Astrocyte of the spinal cord (primary cell): ENCODE results near the gene CABLES2.

Experiments
- DNase-seq: peaks from one replicate; pipeline ENCODE4 v3.0.0; 2011; ENCODE audit warnings: low read depth, low spot score
- H3K4me3 ChIP-seq: 2 replicates; pipeline ENCODE4 v1.5.1; 2011; ENCODE audit warnings: low read depth, mild to moderate bottlenecking, low read length, moderate library complexity
- in situ Hi-C: cut with HindIII; loops from 2 replicates; pipeline ENCODE4 v1.10.0; 2017; ENCODE audit warnings: low sequenced_read_pairs
- TF ChIP-seq, protein P1 (sequence below): IDR thresholded peaks from 2 replicates; pipeline ENCODE4 v1.5.1; 2012; ENCODE audit warnings: low read depth, mild to moderate bottlenecking, low read length, inconsistent platforms

CABLES2 gene

GRCh38 chr20:62381842-62382241, 25.2 kb downstream of the CABLES2 start:
- TF ChIP-seq, protein P1, sequence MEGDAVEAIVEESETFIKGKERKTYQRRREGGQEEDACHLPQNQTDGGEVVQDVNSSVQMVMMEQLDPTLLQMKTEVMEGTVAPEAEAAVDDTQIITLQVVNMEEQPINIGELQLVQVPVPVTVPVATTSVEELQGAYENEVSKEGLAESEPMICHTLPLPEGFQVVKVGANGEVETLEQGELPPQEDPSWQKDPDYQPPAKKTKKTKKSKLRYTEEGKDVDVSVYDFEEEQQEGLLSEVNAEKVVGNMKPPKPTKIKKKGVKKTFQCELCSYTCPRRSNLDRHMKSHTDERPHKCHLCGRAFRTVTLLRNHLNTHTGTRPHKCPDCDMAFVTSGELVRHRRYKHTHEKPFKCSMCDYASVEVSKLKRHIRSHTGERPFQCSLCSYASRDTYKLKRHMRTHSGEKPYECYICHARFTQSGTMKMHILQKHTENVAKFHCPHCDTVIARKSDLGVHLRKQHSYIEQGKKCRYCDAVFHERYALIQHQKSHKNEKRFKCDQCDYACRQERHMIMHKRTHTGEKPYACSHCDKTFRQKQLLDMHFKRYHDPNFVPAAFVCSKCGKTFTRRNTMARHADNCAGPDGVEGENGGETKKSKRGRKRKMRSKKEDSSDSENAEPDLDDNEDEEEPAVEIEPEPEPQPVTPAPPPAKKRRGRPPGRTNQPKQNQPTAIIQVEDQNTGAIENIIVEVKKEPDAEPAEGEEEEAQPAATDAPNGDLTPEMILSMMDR: no peak
- in situ Hi-C loops: no loop called here

GRCh38 chr20:62381202-62381797, 25.8 kb downstream of the CABLES2 start:
- DNase-seq: no peak
- H3K4me3 ChIP-seq: no peak overlapping the region
- in situ Hi-C loops: no loop called here
- TF ChIP-seq, protein P1: no peak

More at GRCh38 chr20:62381842-62382241, 25.2 kb downstream of the CABLES2 start:
- H3K4me3 ChIP-seq: no peak overlapping the region
- no peak for DNase-seq

DNA sequence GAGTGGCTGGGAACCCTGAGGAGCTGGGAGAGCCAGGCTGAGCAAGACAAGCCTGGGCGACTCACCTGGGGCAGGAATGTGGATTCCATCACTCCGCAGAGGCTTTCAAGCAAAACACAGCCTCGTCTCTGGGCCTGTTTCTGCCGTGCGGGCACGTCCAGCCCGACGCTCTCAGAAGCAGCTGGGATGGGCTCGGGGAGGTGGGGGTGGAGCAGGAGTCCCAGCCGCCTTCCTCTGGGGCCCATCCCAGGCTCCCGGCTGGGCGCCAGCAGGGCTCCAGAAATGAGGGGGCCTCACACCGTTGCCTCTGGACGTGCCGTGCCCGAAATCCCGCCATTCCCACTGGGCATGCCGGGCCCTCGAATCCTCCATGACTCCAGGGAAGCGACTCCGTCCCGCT, 28.9 kb downstream of the CABLES2 start:
- TF ChIP-seq, protein P1: no peak
- in situ Hi-C loops: no loop called here
- no peak overlapping the region for H3K4me3 ChIP-seq
- DNase-seq: no peak

DNA sequence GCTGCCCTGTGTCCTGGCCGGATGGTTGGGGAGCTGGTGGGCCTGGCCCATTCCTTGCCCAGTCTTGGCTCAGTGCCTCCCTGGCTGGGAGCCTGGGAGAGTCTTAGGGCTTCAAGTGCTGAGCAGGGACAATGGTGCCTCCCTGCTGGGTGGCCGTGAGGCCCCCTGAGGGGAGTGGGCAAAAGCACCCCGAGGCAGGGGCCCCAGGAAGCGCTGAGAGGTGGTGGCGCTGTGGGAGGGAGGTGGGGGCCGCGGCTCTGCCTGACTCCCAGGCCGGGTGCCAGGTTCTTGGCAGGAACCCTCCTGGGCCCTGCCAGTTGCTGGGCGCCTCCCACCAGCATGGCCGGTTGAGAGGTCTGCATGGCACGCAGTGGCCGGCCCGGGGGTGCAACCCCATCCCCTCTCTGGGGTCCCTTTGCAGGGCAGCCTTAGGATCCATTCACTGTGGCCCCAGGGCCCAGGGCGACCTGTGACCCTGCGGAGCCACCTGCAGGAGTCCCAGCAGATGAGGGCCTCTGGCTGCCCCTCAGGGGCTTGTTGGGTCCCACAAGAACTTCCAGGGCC, 29.4 kb downstream of the CABLES2 start:
- in situ Hi-C loops: no loop called here
- no peak for DNase-seq

DNA sequence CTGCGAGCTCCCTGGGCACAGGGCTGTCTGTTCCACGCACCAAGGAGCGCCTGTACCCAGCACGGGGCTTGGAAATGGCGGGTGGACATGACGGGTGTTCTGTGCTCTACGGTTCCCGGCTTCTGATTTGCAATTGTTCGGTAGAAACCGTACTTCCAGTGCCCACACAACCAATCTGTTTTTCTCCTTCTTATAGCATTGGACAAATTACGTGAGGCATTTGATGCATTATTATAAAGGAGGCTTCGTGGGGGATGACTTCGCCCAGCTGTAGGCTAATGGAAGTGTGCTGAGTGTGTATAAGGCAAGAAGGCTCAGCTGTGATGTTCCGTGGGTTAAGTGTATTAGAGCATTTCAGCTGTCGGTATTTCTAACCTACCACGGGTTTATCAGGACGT, 30.0 kb downstream of the CABLES2 start:
- TF ChIP-seq, protein P1: no peak
- no peak overlapping the region for H3K4me3 ChIP-seq
- no peak for DNase-seq
- in situ Hi-C loops: no loop called here

More for the DNA sequence above, 29.4 kb downstream of the CABLES2 start:
- no peak overlapping the region for H3K4me3 ChIP-seq
- TF ChIP-seq, protein P1: no peak

- TF ChIP-seq, protein P1: peak; percentile 46
- H3K4me3 ChIP-seq: no peak overlapping the region
- no peak for DNase-seq
- in situ Hi-C loops: no loop called here
Measured at GRCh38 chr20:62376112-62377063, 30.7 kb downstream of the CABLES2 start.
